Measurements from ENCODE around the gene IGF1R. TPM values are rescaled to one million over a fixed set of nuclear protein-coding genes. Genes with fewer than 3 reads are reported as not detected.

IGF1R gene
- total RNA-seq, 1 experiment from 2014 or later: 125 TPM

DNA sequence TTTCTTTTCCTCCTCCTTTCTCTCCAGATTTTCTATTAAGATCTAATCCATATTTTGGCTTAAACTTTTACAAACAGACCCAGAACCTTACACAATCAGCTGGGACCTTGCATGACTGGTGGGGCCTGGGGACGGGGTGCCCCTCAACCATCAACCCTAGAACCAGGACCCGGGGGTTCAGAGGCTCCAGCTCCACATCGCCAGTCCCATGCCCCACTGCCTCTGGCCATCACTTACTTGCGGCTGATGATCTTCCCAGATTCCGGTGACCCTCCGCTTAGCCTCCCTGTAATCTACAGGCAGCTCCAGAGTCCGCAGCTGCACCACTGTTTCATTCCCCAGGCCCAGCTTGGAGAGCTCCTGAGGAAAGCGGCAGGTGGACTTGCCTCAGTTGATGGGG lies 322.5 kb downstream of the IGF1R start (continued):
- TF ChIP-seq, protein P1, sequence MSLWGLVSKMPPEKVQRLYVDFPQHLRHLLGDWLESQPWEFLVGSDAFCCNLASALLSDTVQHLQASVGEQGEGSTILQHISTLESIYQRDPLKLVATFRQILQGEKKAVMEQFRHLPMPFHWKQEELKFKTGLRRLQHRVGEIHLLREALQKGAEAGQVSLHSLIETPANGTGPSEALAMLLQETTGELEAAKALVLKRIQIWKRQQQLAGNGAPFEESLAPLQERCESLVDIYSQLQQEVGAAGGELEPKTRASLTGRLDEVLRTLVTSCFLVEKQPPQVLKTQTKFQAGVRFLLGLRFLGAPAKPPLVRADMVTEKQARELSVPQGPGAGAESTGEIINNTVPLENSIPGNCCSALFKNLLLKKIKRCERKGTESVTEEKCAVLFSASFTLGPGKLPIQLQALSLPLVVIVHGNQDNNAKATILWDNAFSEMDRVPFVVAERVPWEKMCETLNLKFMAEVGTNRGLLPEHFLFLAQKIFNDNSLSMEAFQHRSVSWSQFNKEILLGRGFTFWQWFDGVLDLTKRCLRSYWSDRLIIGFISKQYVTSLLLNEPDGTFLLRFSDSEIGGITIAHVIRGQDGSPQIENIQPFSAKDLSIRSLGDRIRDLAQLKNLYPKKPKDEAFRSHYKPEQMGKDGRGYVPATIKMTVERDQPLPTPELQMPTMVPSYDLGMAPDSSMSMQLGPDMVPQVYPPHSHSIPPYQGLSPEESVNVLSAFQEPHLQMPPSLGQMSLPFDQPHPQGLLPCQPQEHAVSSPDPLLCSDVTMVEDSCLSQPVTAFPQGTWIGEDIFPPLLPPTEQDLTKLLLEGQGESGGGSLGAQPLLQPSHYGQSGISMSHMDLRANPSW (CRISPR knock-in tag; conservative IDR thresholded peaks at IDR 0.05; ENCODE audit: low read depth): no peak
- TF ChIP-seq MXD4 (CRISPR knock-in tag; IDR thresholded peaks at IDR 0.05; ENCODE audit: borderline replicate concordance) (no peak), FOXP1 (CRISPR knock-in tag; IDR thresholded peaks at IDR 0.05; ENCODE audit: borderline replicate concordance) (no peak), RELA (CRISPR knock-in tag; IDR thresholded peaks at IDR 0.05; ENCODE audit: borderline replicate concordance) (no peak), NR3C1 (CRISPR knock-in tag; conservative IDR thresholded peaks at IDR 0.05; ENCODE audit: low read depth) (no peak), KAT7 (CRISPR knock-in tag; IDR thresholded peaks at IDR 0.05; ENCODE audit: borderline replicate concordance) (no peak), FOXJ3 (CRISPR knock-in tag; IDR thresholded peaks at IDR 0.05; ENCODE audit: borderline replicate concordance) (no peak), OVOL2 (CRISPR knock-in tag; IDR thresholded peaks at IDR 0.05; ENCODE audit: borderline replicate concordance) (no peak)
- TF ChIP-seq, protein P2, sequence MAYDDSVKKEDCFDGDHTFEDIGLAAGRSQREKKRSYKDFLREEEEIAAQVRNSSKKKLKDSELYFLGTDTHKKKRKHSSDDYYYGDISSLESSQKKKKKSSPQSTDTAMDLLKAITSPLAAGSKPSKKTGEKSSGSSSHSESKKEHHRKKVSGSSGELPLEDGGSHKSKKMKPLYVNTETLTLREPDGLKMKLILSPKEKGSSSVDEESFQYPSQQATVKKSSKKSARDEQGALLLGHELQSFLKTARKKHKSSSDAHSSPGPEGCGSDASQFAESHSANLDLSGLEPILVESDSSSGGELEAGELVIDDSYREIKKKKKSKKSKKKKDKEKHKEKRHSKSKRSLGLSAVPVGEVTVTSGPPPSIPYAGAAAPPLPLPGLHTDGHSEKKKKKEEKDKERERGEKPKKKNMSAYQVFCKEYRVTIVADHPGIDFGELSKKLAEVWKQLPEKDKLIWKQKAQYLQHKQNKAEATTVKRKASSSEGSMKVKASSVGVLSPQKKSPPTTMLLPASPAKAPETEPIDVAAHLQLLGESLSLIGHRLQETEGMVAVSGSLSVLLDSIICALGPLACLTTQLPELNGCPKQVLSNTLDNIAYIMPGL (CRISPR knock-in tag; IDR thresholded peaks at IDR 0.05): no peak
- TF ChIP-seq, protein P3, sequence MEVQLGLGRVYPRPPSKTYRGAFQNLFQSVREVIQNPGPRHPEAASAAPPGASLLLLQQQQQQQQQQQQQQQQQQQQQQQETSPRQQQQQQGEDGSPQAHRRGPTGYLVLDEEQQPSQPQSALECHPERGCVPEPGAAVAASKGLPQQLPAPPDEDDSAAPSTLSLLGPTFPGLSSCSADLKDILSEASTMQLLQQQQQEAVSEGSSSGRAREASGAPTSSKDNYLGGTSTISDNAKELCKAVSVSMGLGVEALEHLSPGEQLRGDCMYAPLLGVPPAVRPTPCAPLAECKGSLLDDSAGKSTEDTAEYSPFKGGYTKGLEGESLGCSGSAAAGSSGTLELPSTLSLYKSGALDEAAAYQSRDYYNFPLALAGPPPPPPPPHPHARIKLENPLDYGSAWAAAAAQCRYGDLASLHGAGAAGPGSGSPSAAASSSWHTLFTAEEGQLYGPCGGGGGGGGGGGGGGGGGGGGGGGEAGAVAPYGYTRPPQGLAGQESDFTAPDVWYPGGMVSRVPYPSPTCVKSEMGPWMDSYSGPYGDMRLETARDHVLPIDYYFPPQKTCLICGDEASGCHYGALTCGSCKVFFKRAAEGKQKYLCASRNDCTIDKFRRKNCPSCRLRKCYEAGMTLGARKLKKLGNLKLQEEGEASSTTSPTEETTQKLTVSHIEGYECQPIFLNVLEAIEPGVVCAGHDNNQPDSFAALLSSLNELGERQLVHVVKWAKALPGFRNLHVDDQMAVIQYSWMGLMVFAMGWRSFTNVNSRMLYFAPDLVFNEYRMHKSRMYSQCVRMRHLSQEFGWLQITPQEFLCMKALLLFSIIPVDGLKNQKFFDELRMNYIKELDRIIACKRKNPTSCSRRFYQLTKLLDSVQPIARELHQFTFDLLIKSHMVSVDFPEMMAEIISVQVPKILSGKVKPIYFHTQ (CRISPR knock-in tag; IDR thresholded peaks at IDR 0.05): no peak
- TF ChIP-seq, protein P4, sequence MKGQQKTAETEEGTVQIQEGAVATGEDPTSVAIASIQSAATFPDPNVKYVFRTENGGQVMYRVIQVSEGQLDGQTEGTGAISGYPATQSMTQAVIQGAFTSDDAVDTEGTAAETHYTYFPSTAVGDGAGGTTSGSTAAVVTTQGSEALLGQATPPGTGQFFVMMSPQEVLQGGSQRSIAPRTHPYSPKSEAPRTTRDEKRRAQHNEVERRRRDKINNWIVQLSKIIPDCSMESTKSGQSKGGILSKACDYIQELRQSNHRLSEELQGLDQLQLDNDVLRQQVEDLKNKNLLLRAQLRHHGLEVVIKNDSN (CRISPR knock-in tag; IDR thresholded peaks at IDR 0.05): no peak

DNA sequence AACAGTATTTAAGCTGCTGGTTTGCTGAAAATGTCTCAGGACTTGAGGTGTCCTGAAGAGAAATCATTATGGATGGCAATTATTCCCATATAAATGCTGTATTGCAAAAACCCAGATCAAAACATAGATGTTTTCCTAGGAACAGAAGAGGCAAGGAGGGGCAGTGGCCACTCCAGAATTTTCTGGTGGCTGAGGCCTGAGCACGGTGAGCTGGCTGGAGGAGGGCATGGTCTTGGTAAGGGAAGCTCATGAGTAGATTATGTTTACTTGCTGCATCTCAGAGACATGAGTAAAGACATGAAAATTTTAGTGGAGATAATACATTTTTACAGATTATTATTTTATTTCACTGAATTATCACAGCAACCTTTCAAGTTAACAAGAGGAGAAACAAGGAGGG lies 328.2 kb downstream of the IGF1R start:
- ChIA-PET CTCF (interaction anchor here (0.6 kb wide), 1 partner anchor 100 kb away, joined by 3 read pairs; no protein-coding TSS in a partner anchor), POLR2A (no interaction called here)
- DNase-seq (ENCODE audit: low spot score): no peak
- no peak for ATAC-seq
- no peaks in the 10 kb centered on the region for H3K27me3 Mint-ChIP-seq (ENCODE audit: low read depth)
- no peaks in the 10 kb centered on the region for H3K9me3 Mint-ChIP-seq
- no peaks in the 10 kb centered on the region for H3K36me3 Mint-ChIP-seq
- no peak overlapping the region for H3K4me3 Mint-ChIP-seq
- H3K27ac Mint-ChIP-seq: no peak overlapping the region
- no peaks in the 10 kb centered on the region for H3K4me1 Mint-ChIP-seq
- TF ChIP-seq, protein P5, sequence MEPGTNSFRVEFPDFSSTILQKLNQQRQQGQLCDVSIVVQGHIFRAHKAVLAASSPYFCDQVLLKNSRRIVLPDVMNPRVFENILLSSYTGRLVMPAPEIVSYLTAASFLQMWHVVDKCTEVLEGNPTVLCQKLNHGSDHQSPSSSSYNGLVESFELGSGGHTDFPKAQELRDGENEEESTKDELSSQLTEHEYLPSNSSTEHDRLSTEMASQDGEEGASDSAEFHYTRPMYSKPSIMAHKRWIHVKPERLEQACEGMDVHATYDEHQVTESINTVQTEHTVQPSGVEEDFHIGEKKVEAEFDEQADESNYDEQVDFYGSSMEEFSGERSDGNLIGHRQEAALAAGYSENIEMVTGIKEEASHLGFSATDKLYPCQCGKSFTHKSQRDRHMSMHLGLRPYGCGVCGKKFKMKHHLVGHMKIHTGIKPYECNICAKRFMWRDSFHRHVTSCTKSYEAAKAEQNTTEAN (CRISPR knock-in tag; IDR thresholded peaks at IDR 0.05): no peak
- no peak for TF ChIP-seq MYBL2 (CRISPR knock-in tag; IDR thresholded peaks at IDR 0.05)
- no peak for TF ChIP-seq TP53 (CRISPR knock-in tag; IDR thresholded peaks at IDR 0.05)
- TF ChIP-seq FOXJ3 (CRISPR knock-in tag; IDR thresholded peaks at IDR 0.05; ENCODE audit: borderline replicate concordance): no peak
- TF ChIP-seq, protein P6, sequence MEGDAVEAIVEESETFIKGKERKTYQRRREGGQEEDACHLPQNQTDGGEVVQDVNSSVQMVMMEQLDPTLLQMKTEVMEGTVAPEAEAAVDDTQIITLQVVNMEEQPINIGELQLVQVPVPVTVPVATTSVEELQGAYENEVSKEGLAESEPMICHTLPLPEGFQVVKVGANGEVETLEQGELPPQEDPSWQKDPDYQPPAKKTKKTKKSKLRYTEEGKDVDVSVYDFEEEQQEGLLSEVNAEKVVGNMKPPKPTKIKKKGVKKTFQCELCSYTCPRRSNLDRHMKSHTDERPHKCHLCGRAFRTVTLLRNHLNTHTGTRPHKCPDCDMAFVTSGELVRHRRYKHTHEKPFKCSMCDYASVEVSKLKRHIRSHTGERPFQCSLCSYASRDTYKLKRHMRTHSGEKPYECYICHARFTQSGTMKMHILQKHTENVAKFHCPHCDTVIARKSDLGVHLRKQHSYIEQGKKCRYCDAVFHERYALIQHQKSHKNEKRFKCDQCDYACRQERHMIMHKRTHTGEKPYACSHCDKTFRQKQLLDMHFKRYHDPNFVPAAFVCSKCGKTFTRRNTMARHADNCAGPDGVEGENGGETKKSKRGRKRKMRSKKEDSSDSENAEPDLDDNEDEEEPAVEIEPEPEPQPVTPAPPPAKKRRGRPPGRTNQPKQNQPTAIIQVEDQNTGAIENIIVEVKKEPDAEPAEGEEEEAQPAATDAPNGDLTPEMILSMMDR (IDR thresholded peaks at IDR 0.05): no peak
- no peak for TF ChIP-seq RORB (CRISPR knock-in tag; IDR thresholded peaks at IDR 0.05)
- TF ChIP-seq, protein P7, sequence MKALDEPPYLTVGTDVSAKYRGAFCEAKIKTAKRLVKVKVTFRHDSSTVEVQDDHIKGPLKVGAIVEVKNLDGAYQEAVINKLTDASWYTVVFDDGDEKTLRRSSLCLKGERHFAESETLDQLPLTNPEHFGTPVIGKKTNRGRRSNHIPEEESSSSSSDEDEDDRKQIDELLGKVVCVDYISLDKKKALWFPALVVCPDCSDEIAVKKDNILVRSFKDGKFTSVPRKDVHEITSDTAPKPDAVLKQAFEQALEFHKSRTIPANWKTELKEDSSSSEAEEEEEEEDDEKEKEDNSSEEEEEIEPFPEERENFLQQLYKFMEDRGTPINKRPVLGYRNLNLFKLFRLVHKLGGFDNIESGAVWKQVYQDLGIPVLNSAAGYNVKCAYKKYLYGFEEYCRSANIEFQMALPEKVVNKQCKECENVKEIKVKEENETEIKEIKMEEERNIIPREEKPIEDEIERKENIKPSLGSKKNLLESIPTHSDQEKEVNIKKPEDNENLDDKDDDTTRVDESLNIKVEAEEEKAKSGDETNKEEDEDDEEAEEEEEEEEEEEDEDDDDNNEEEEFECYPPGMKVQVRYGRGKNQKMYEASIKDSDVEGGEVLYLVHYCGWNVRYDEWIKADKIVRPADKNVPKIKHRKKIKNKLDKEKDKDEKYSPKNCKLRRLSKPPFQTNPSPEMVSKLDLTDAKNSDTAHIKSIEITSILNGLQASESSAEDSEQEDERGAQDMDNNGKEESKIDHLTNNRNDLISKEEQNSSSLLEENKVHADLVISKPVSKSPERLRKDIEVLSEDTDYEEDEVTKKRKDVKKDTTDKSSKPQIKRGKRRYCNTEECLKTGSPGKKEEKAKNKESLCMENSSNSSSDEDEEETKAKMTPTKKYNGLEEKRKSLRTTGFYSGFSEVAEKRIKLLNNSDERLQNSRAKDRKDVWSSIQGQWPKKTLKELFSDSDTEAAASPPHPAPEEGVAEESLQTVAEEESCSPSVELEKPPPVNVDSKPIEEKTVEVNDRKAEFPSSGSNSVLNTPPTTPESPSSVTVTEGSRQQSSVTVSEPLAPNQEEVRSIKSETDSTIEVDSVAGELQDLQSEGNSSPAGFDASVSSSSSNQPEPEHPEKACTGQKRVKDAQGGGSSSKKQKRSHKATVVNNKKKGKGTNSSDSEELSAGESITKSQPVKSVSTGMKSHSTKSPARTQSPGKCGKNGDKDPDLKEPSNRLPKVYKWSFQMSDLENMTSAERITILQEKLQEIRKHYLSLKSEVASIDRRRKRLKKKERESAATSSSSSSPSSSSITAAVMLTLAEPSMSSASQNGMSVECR (CRISPR knock-in tag; IDR thresholded peaks at IDR 0.05; ENCODE audit: borderline replicate concordance): no peak
- no peak for TF ChIP-seq NR2C2 (CRISPR knock-in tag; IDR thresholded peaks at IDR 0.05)
- no peak for TF ChIP-seq GRHL2 (CRISPR knock-in tag; IDR thresholded peaks at IDR 0.05; ENCODE audit: insufficient replicate concordance, severe bottlenecking)
- TF ChIP-seq SOX15 (CRISPR knock-in tag; IDR thresholded peaks at IDR 0.05): no peak

Data from WTC11 (cell line).